Activated CD4-positive, alpha-beta memory T cell treated with anti-CD3 and anti-CD28 coated beads for 36 hours (primary cell): Measurements from ENCODE around the gene FAS. TPM values are rescaled to one million over a fixed set of nuclear protein-coding genes. Genes with fewer than 3 reads are reported as not detected.
A peak's percentile ranks its signal among the peaks of the same experiment; 100 is the strongest.
"Not testable (repeated sequence)": the region's sequence is repeated elsewhere in the genome, so short reads cannot be mapped to it uniquely, and the experiment has no call there.

Experiments
- CTCF ChIA-PET: fragments of 350-600 bp; sonication (Branson Sonifier 250); formaldehyde crosslinking; loops from one replicate; lab custom pipeline; 2021; ENCODE audit warnings: antibody characterized with exemption, inconsistent platforms; lab: Charles Lee
- POLR2A ChIA-PET: fragments of 350-600 bp; sonication (Branson Sonifier 250); formaldehyde crosslinking; loops from one replicate; lab custom pipeline; 2021; ENCODE audit warnings: antibody characterized with exemption; lab: Charles Lee
- DNase-seq: peaks from one replicate; pipeline ENCODE4 v3.0.0-alpha.2; 2020
- H3K27ac Mint-ChIP-seq: one replicate; pipeline ENCODE4 v1.8.0; 2021; ENCODE audit warnings: mixed read lengths
- H3K27me3 Mint-ChIP-seq: one replicate; pipeline ENCODE4 v1.8.0; 2021; ENCODE audit warnings: mixed read lengths
- H3K36me3 Mint-ChIP-seq: one replicate; pipeline ENCODE4 v1.8.0; 2021; ENCODE audit warnings: mixed read lengths
- H3K4me1 Mint-ChIP-seq: one replicate; pipeline ENCODE4 v1.8.0; 2021; ENCODE audit warnings: low read depth, mixed read lengths
- H3K4me3 Mint-ChIP-seq: one replicate; pipeline ENCODE4 v1.8.0; 2021; ENCODE audit warnings: mild to moderate bottlenecking, mixed read lengths
- H3K9me3 Mint-ChIP-seq: one replicate; pipeline ENCODE4 v1.8.0; 2021; ENCODE audit warnings: mixed read lengths
- intact Hi-C: fragments of 100-400 bp; cut with micrococcal nuclease; formaldehyde crosslinking; loops from one replicate; pipeline ENCODE4 v1.15.1; 2023
- total RNA-seq, 2 experiments: library from RNA; stranded (reverse); gene quantifications; one replicate each; pipeline ENCODE4 v1.2.3, GENCODE V29; 2021

FAS gene
- total RNA-seq, 2 experiments from 2014 or later = 62.2 to 63.5 TPM

- no peak overlapping the region for H3K4me3 Mint-ChIP-seq
- H3K27ac Mint-ChIP-seq = no peak overlapping the region
- peaks cover 59% of the 10 kb centered on the region for H3K36me3 Mint-ChIP-seq
- no peak for DNase-seq
- ChIA-PET POLR2A (no interaction called here), CTCF (interaction anchor here (1.3 to 2.0 kb wide), 3 partner anchors 9 to 74 kb away, joined by 3 to 14 read pairs (median 5); no protein-coding TSS in a partner anchor)
- intact Hi-C loops = no loop called here
- H3K27me3 Mint-ChIP-seq = no peaks in the 10 kb centered on the region
- H3K4me1 Mint-ChIP-seq = peaks cover 38% of the 10 kb centered on the region
- H3K9me3 Mint-ChIP-seq = no peaks in the 10 kb centered on the region
These were observed 16.7 kb downstream of the FAS start for GRCh38 chr10:89007129-89007893.

- H3K36me3 Mint-ChIP-seq = peaks cover 53% of the 10 kb centered on the region
- POLR2A ChIA-PET, H3K27me3 Mint-ChIP-seq, H3K27ac Mint-ChIP-seq, DNase-seq, H3K9me3 Mint-ChIP-seq, intact Hi-C loops, H3K4me3 Mint-ChIP-seq, H3K4me1 Mint-ChIP-seq: not testable (repeated sequence)
- CTCF ChIA-PET = interaction anchor here (1.0 to 1.7 kb wide), 5 partner anchors 11 to 200 kb away, joined by 3 to 6 read pairs (median 5); no protein-coding TSS in a partner anchor
These were observed 28.2 kb downstream of the FAS start for GRCh38 chr10:89018700-89019346.

- no peak overlapping the region for H3K27ac Mint-ChIP-seq
- no peaks in the 10 kb centered on the region for H3K9me3 Mint-ChIP-seq
- ChIA-PET CTCF (interaction anchor here (1.0 to 3.6 kb wide), 5 partner anchors 10 to 198 kb away, joined by 4 to 18 read pairs (median 6); no protein-coding TSS in a partner anchor), POLR2A (interaction anchor here (1.1 kb wide), 1 partner anchor 29 kb away, joined by 3 read pairs; the partner anchor contains the start of gene FAS)
- intact Hi-C loops = no loop called here
- peaks cover 6% of the 10 kb centered on the region for H3K4me1 Mint-ChIP-seq
- H3K4me3 Mint-ChIP-seq = no peak overlapping the region
- peaks cover 46% of the 10 kb centered on the region for H3K36me3 Mint-ChIP-seq
- no peaks in the 10 kb centered on the region for H3K27me3 Mint-ChIP-seq
- no peak for DNase-seq
These were observed 29.1 kb downstream of the FAS start for GRCh38 chr10:89019569-89020327.

GRCh38 chr10:89021526-89021925, 30.9 kb downstream of the FAS start:
- DNase-seq, H3K27me3 Mint-ChIP-seq, intact Hi-C loops, H3K27ac Mint-ChIP-seq, POLR2A ChIA-PET, H3K4me3 Mint-ChIP-seq, H3K4me1 Mint-ChIP-seq, H3K9me3 Mint-ChIP-seq: not testable (repeated sequence)
- H3K36me3 Mint-ChIP-seq = peaks cover 36% of the 10 kb centered on the region
- CTCF ChIA-PET = interaction anchor here (1.5 to 3.6 kb wide), 3 partner anchors 8 to 196 kb away, joined by 3 to 18 read pairs (median 13); no protein-coding TSS in a partner anchor

- ChIA-PET POLR2A (no interaction called here), CTCF (interaction anchor here (1.2 to 3.6 kb wide), 5 partner anchors 88 to 195 kb away, joined by 3 to 18 read pairs (median 8); no protein-coding TSS in a partner anchor)
- Mint-ChIP-seq H3K4me3 (no peak overlapping the region), H3K27ac (no peak overlapping the region), H3K36me3 (peaks cover 30% of the 10 kb centered on the region), H3K27me3 (no peaks in the 10 kb centered on the region), H3K9me3 (no peaks in the 10 kb centered on the region), H3K4me1 (peaks cover 6% of the 10 kb centered on the region)
- no peak for DNase-seq
- intact Hi-C loops = no loop called here
These were observed 32.1 kb downstream of the FAS start for GRCh38 chr10:89022734-89023133.

GRCh38 chr10:89025453-89025852, 34.9 kb downstream of the FAS start:
- ChIA-PET POLR2A (interaction anchor here (1.4 kb wide), 1 partner anchor 35 kb away, joined by 4 read pairs; the partner anchor contains the start of gene FAS), CTCF (interaction anchor here (1.7 to 3.4 kb wide), 4 partner anchors 91 to 192 kb away, joined by 5 to 17 read pairs (median 6); no protein-coding TSS in a partner anchor)
- no peak overlapping the region for H3K27ac Mint-ChIP-seq
- H3K27me3 Mint-ChIP-seq = no peaks in the 10 kb centered on the region
- DNase-seq = no peak
- peaks cover 13% of the 10 kb centered on the region for H3K36me3 Mint-ChIP-seq
- H3K4me1 Mint-ChIP-seq = peaks cover 15% of the 10 kb centered on the region
- intact Hi-C loops = no loop called here
- H3K4me3 Mint-ChIP-seq = no peak overlapping the region
- H3K9me3 Mint-ChIP-seq = no peaks in the 10 kb centered on the region

GRCh38 chr10:89029181-89029580, 38.6 kb downstream of the FAS start:
- H3K9me3 Mint-ChIP-seq = no peaks in the 10 kb centered on the region
- intact Hi-C loops = no loop called here
- peaks cover 3% of the 10 kb centered on the region for H3K36me3 Mint-ChIP-seq
- H3K27me3 Mint-ChIP-seq = no peaks in the 10 kb centered on the region
- no peak overlapping the region for H3K4me3 Mint-ChIP-seq
- ChIA-PET POLR2A (no interaction called here), CTCF (interaction anchor here (0.6 to 4.6 kb wide), 48 partner anchors 9 to 306 kb away, joined by 3 to 151 read pairs (median 6); partner anchors contain the start of genes CH25H and FAS)
- peaks cover 40% of the 10 kb centered on the region for H3K4me1 Mint-ChIP-seq
- no peak for DNase-seq
- no peak overlapping the region for H3K27ac Mint-ChIP-seq

GRCh38 chr10:89029785-89030437, 39.3 kb downstream of the FAS start:
- no peak overlapping the region for H3K27ac Mint-ChIP-seq
- peak; percentile 78 for DNase-seq
- intact Hi-C loops = loop anchor here (1.0 to 10.0 kb wide), 4 partner anchors 82 to 525 kb away; no protein-coding TSS in a partner anchor
- POLR2A ChIA-PET = interaction anchor here (0.5 to 1.0 kb wide), 3 partner anchors 38 to 1177 kb away, joined by 3 read pairs; no protein-coding TSS in a partner anchor
- no peak overlapping the region for H3K4me3 Mint-ChIP-seq
- no peaks in the 10 kb centered on the region for H3K27me3 Mint-ChIP-seq
- H3K4me1 Mint-ChIP-seq = peaks cover 41% of the 10 kb centered on the region
- H3K9me3 Mint-ChIP-seq = no peaks in the 10 kb centered on the region
- no peaks in the 10 kb centered on the region for H3K36me3 Mint-ChIP-seq
- CTCF ChIA-PET = interaction anchor here (0.6 to 4.6 kb wide), 61 partner anchors 8 to 360 kb away, joined by 3 to 151 read pairs (median 4); partner anchors contain the start of genes CH25H and FAS

GRCh38 chr10:89030791-89031190, 40.2 kb downstream of the FAS start:
- Mint-ChIP-seq H3K9me3 (no peaks in the 10 kb centered on the region), H3K4me1 (peaks cover 41% of the 10 kb centered on the region), H3K36me3 (no peaks in the 10 kb centered on the region), H3K27me3 (no peaks in the 10 kb centered on the region), H3K4me3 (no peak overlapping the region), H3K27ac (no peak overlapping the region)
- POLR2A ChIA-PET = no interaction called here
- intact Hi-C loops = loop anchor here (1.0 to 10.0 kb wide), 4 partner anchors 82 to 524 kb away; no protein-coding TSS in a partner anchor
- CTCF ChIA-PET = interaction anchor here (0.6 to 4.6 kb wide), 25 partner anchors 14 to 198 kb away, joined by 3 to 151 read pairs (median 7); partner anchors contain the start of gene CH25H
- no peak for DNase-seq

- DNase-seq = peak; percentile 87
- ChIA-PET POLR2A (interaction anchor here (1.4 kb wide), 1 partner anchor 42 kb away, joined by 7 read pairs; the partner anchor contains the start of gene FAS), CTCF (interaction anchor here (0.5 to 4.6 kb wide), 7 partner anchors 18 to 187 kb away, joined by 4 to 151 read pairs (median 93); partner anchors contain the start of gene CH25H)
- Mint-ChIP-seq H3K4me1 (peaks cover 41% of the 10 kb centered on the region), H3K27ac (peak overlapping the region; percentile 65), H3K9me3 (no peaks in the 10 kb centered on the region), H3K36me3 (no peaks in the 10 kb centered on the region), H3K27me3 (no peaks in the 10 kb centered on the region), H3K4me3 (peak overlapping the region; percentile 44)
- intact Hi-C loops = loop anchor here (1.0 to 10.0 kb wide), 8 partner anchors 29 to 522 kb away; partner anchors contain the start of gene FAS
These were observed 41.7 kb downstream of the FAS start for GRCh38 chr10:89032141-89032891.
